Neural crest cell (in vitro differentiated cells): ENCODE data around the gene C2CD2. TPM values are rescaled to one million over a fixed set of nuclear protein-coding genes. Genes with fewer than 3 reads are reported as not detected.
A peak's percentile ranks its signal among the peaks of the same experiment; 100 is the strongest.
"Not testable (repeated sequence)": the region's sequence is repeated elsewhere in the genome, so short reads cannot be mapped to it uniquely, and the experiment has no call there.

Experiments used
- DNase-seq: peaks from one replicate; pipeline ENCODE4 v3.0.0; 2021; ENCODE audit warnings: low read depth, mixed read lengths, low spot score
- H3K27ac Mint-ChIP-seq: one replicate; pipeline ENCODE4 v1.8.0; 2021; ENCODE audit warnings: mild to moderate bottlenecking, mixed read lengths; ENCODE audit not compliant: unreplicated experiment
- H3K27me3 Mint-ChIP-seq: 2 replicates; pipeline ENCODE4 v1.8.0; 2021; ENCODE audit warnings: low read depth, mild to moderate bottlenecking, mixed read lengths
- H3K36me3 Mint-ChIP-seq: 2 replicates; pipeline ENCODE4 v1.8.0; 2021; ENCODE audit warnings: low read depth, mild to moderate bottlenecking, mixed read lengths
- H3K4me1 Mint-ChIP-seq: 2 replicates; pipeline ENCODE4 v1.8.0; 2021; ENCODE audit warnings: mixed read lengths
- H3K4me3 Mint-ChIP-seq: one replicate; pipeline ENCODE4 v1.8.0; 2021; ENCODE audit warnings: mild to moderate bottlenecking, mixed read lengths
- H3K9me3 Mint-ChIP-seq: 2 replicates; pipeline ENCODE4 v1.8.0; 2021; ENCODE audit warnings: mixed read lengths
- CTCF ChIP-seq: fragments of 200-600 bp; sonication (generic); conservative IDR thresholded peaks from 2 replicates; pipeline ENCODE4 v1.5.0; 2021; ENCODE audit warnings: antibody characterized with exemption, mild to moderate bottlenecking
- total RNA-seq: library from RNA; stranded (reverse); gene quantifications from 2 replicates; pipeline ENCODE4 v1.2.1, GENCODE V29; 2021

C2CD2 gene
- total RNA-seq, 1 donor from 2014 or later = 13.0 TPM

- no peak overlapping the region for H3K27ac Mint-ChIP-seq
- no peak for TF ChIP-seq CTCF
- no peak for DNase-seq
- peak overlapping the region; percentile 73 for H3K4me3 Mint-ChIP-seq
- peaks cover 31% of the 10 kb centered on the region for H3K4me1 Mint-ChIP-seq
- H3K36me3 Mint-ChIP-seq = peaks cover 2% of the 10 kb centered on the region
- H3K9me3 Mint-ChIP-seq = no peaks in the 10 kb centered on the region
- peaks cover 34% of the 10 kb centered on the region for H3K27me3 Mint-ChIP-seq
Measured at GRCh38 chr21:41951876-41952567, 1.8 kb downstream of the C2CD2 start.

DNA sequence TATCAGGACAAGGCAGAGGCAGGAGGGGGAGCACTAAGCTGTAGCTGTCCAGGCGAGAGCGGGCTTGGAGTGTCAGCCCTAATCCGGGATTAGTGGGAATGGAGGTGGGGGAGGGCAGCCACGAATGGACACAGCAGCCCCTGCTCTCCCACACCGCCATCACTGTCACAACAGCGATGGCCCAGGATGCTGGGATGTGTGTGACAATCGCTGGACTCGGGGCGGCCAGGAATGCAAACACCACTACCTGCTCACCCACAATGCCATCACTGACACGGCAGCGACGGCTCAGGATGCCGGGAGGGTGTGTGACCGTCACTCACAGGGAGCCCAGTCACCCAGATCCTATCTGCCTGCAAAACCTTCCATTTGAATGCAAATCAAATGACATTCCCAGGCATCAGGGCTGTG lies 2.9 kb downstream of the C2CD2 start:
- Mint-ChIP-seq H3K4me3 (peak overlapping the region; percentile 45), H3K27me3 (peaks cover 32% of the 10 kb centered on the region), H3K4me1 (peaks cover 31% of the 10 kb centered on the region), H3K36me3 (peaks cover 2% of the 10 kb centered on the region), H3K9me3 (no peaks in the 10 kb centered on the region), H3K27ac (no peak overlapping the region)
- no peak for TF ChIP-seq CTCF
- DNase-seq = no peak

GRCh38 chr21:41949631-41950030 lies 4.2 kb downstream of the C2CD2 start:
- not testable (repeated sequence) for H3K9me3 Mint-ChIP-seq, H3K27ac Mint-ChIP-seq, DNase-seq, H3K36me3 Mint-ChIP-seq
- Mint-ChIP-seq H3K27me3 (peaks cover 29% of the 10 kb centered on the region), H3K4me1 (peaks cover 21% of the 10 kb centered on the region), H3K4me3 (peak overlapping the region; percentile 15)

- no peaks in the 10 kb centered on the region for H3K36me3 Mint-ChIP-seq
- DNase-seq = no peak
- H3K4me1 Mint-ChIP-seq = peaks cover 17% of the 10 kb centered on the region
- H3K27ac Mint-ChIP-seq = no peak overlapping the region
- peaks cover 26% of the 10 kb centered on the region for H3K27me3 Mint-ChIP-seq
- no peaks in the 10 kb centered on the region for H3K9me3 Mint-ChIP-seq
- no peak for TF ChIP-seq CTCF
- no peak overlapping the region for H3K4me3 Mint-ChIP-seq
Measured at GRCh38 chr21:41948901-41949300, 4.9 kb downstream of the C2CD2 start.

GRCh38 chr21:41948078-41948895 lies 5.5 kb downstream of the C2CD2 start:
- no peaks in the 10 kb centered on the region for H3K9me3 Mint-ChIP-seq
- peaks cover 17% of the 10 kb centered on the region for H3K4me1 Mint-ChIP-seq
- no peak overlapping the region for H3K4me3 Mint-ChIP-seq
- no peak for DNase-seq
- no peak overlapping the region for H3K27ac Mint-ChIP-seq
- peaks cover 26% of the 10 kb centered on the region for H3K27me3 Mint-ChIP-seq
- TF ChIP-seq CTCF = no peak
- H3K36me3 Mint-ChIP-seq = no peaks in the 10 kb centered on the region

- DNase-seq = no peak
- Mint-ChIP-seq H3K27me3 (peaks cover 7% of the 10 kb centered on the region), H3K4me1 (peaks cover 6% of the 10 kb centered on the region), H3K4me3 (no peak overlapping the region), H3K27ac (no peak overlapping the region), H3K36me3 (no peaks in the 10 kb centered on the region), H3K9me3 (no peaks in the 10 kb centered on the region)
- TF ChIP-seq CTCF = no peak
Measured at GRCh38 chr21:41945982-41946381, 7.8 kb downstream of the C2CD2 start.
